SK-N-MC (cell line): ENCODE data around the gene GYPB.

ENCODE experiments used
- EZH2 ChIP-seq: fragments of 200-600 bp; sonication (generic); IDR thresholded peaks from one replicate; pipeline ENCODE4 v1.6.1; 2017; ENCODE audit warnings: antibody characterized with exemption
- FOXP2 ChIP-seq: optimal IDR thresholded peaks from 2 replicates; pipeline ENCODE3; 2011; ENCODE audit warnings: mild to moderate bottlenecking, moderate library complexity; ENCODE audit not compliant: insufficient read depth; ENCODE audit errors: extremely low read length, control extremely low read depth

DNA sequence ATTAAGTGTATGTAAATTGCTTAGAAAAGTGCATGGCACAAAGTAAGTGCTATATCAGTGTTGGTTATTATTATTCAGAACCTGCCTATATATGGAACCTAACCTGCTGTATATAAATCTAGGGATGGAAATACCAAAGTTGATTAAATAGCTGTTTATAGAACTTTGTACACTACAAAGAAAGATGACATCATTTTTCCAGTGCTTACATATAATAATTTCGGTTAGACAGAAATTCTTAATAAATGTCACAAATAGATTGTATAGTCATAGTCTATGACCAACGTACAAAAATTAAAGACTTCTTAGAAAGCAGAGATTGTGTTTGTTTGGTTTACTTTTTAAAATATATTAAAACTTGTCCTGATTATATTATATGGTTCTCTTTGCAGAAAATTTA, 4.4 kb downstream of the GYPB start:
- TF ChIP-seq EZH2 (no peak), FOXP2 (no peak)
